HG02885 (cell line): ENCODE data around the gene GOLGA6L2.

ENCODE experiments used
- ATAC-seq: cut with Tn5 transposase; IDR thresholded peaks from one replicate; pipeline ENCODE4 v1.9.1; 2021; ENCODE audit warnings: mild to moderate bottlenecking; ENCODE audit not compliant: unreplicated experiment, poor library complexity

The GOLGA6L2 gene

DNA sequence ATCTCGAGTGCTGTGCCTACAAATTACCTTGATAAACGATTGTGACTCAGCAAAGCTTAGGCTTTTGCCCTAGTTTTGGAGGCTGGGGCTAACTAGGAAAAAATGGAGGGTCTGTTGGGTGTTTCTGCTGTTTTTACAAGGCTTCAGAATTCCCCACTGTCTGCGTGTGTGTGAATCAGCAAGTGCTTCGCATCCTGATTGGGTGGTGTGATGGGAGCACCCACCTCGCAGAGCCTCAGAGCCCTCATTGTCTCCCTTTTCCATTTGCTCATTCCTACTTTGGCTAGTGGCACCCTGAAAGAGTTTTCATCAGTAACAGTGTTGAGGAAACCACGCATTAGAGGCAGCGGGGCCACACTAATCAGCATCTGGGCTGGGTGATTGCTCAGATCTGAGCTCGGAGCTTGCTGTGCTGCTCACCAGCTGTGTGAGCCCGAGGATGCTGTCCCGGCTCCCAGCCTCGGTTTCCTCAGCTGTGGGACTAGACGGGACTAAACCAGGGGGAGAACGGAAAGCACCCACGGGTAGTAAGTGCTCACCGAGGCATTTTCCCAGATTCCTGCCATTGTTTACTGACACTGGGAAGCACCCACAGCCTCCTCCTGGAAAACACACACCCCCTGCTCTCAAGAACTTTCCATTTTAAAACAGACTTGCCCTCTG, 51.9 kb downstream of the GOLGA6L2 start:
- ATAC-seq, result no peak
